ENCODE data around the gene CAMTA1. TPM values are rescaled to one million over a fixed set of nuclear protein-coding genes. Genes with fewer than 3 reads are reported as not detected.

The CAMTA1 gene
- polyA plus RNA-seq, 1 donor (not counting 4 experiments of a cell fraction or from before 2014, with no cell fraction given) = 51.4 TPM

DNA sequence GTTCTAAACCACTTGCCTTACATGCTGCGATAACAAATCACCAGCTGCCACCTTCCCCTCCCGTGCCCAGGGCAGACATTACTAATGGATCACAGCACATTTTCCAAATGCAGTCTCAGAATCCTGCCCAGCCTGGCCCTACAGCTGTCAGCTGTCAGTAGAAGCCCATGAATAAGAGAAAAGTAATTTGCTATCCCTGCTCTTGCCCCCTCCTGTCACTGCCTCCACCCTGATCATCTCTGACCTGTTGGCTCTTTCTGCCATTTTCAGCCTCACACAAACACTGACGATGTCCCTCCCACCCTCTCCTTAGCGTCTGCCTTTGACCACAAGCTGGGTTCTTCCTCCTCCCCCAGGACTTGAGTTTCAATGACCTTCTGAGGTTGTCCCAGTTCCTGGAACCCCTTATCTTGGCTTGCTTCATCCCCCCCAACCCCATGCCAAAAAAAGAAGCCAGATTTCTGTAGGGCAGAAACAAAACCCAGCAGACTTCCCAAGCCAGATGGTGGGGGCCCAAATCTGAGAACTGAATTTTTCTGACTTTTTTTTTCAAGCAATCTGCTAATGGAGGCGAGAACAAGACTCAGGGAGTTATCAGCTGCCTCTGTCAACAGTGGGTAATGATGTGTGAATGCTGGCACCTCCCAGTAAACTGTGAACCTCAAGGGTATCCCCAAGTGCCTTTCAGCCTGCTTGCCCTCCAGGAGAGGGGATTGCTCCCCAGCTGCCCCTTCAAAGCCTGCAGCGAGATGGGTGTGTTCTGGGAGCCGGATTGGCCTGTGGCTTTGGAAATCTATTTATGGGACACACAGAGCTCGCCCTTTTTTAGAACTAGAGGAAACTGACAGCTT, 769.4 kb downstream of the CAMTA1 start:
- Histone ChIP-seq H3K79me2 (ENCODE audit: control insufficient read depth, insufficient read depth, low read length) (no peaks in the 10 kb centered on the region), H3K4me1 (ENCODE audit: control insufficient read depth, extremely low read depth, insufficient read depth, low read length) (peaks cover 29% of the 10 kb centered on the region), H2AFZ (ENCODE audit: control insufficient read depth, low read length) (no peak overlapping the region), H3K9me3 (ENCODE audit: control insufficient read depth, low read depth, low read length) (no peaks in the 10 kb centered on the region), H4K20me1 (ENCODE audit: control insufficient read depth, extremely low read depth, insufficient read depth, low read length) (no peaks in the 10 kb centered on the region), H3K9ac (ENCODE audit: control insufficient read depth, extremely low read depth, insufficient read depth, low read length) (no peak overlapping the region), H3K27me3 (ENCODE audit: control insufficient read depth, extremely low read depth, insufficient read depth, low read length) (peaks cover 5% of the 10 kb centered on the region), H3K4me2 (ENCODE audit: control insufficient read depth, extremely low read depth, insufficient read depth, low read depth, low read length) (no peak overlapping the region), H3K9me1 (ENCODE audit: control insufficient read depth, extremely low read depth, insufficient read depth, low read length) (no peaks in the 10 kb centered on the region), H3K4me3 (ENCODE audit: control insufficient read depth in 2 of 3, extremely low read depth in 1 of 3, insufficient read depth in 2 of 3, low read depth in 1 of 3, low read length in 3 of 3) (no peak overlapping the region), H3K27ac (ENCODE audit: control insufficient read depth, insufficient read depth, low read length) (no peak overlapping the region), H3K36me3 (ENCODE audit: control insufficient read depth in 2 of 2, extremely low read depth in 1 of 2, insufficient read depth in 2 of 2, low read length in 2 of 2) (no peaks in the 10 kb centered on the region)
- no peak for TF ChIP-seq EZH2 (IDR thresholded peaks at IDR 0.05; ENCODE audit: low read length)
- TF ChIP-seq, protein P1, sequence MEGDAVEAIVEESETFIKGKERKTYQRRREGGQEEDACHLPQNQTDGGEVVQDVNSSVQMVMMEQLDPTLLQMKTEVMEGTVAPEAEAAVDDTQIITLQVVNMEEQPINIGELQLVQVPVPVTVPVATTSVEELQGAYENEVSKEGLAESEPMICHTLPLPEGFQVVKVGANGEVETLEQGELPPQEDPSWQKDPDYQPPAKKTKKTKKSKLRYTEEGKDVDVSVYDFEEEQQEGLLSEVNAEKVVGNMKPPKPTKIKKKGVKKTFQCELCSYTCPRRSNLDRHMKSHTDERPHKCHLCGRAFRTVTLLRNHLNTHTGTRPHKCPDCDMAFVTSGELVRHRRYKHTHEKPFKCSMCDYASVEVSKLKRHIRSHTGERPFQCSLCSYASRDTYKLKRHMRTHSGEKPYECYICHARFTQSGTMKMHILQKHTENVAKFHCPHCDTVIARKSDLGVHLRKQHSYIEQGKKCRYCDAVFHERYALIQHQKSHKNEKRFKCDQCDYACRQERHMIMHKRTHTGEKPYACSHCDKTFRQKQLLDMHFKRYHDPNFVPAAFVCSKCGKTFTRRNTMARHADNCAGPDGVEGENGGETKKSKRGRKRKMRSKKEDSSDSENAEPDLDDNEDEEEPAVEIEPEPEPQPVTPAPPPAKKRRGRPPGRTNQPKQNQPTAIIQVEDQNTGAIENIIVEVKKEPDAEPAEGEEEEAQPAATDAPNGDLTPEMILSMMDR (optimal IDR thresholded peaks at IDR 0.05 in 1 of 3, IDR thresholded peaks at IDR 0.05 in 1 of 3, conservative IDR thresholded peaks at IDR 0.05 in 1 of 3; ENCODE audit: extremely low read depth in 1 of 3, insufficient read depth in 2 of 3, low read length in 3 of 3) = no peak
- DNase-seq (ENCODE audit: low read depth, low spot score) (no peak), FAIRE-seq (peak; percentile 17)
- dilution Hi-C loops (cut with MboI; ENCODE audit: extremely low pct_ligation_motif_present, low sequenced_read_pairs) = no loop called here

DNA sequence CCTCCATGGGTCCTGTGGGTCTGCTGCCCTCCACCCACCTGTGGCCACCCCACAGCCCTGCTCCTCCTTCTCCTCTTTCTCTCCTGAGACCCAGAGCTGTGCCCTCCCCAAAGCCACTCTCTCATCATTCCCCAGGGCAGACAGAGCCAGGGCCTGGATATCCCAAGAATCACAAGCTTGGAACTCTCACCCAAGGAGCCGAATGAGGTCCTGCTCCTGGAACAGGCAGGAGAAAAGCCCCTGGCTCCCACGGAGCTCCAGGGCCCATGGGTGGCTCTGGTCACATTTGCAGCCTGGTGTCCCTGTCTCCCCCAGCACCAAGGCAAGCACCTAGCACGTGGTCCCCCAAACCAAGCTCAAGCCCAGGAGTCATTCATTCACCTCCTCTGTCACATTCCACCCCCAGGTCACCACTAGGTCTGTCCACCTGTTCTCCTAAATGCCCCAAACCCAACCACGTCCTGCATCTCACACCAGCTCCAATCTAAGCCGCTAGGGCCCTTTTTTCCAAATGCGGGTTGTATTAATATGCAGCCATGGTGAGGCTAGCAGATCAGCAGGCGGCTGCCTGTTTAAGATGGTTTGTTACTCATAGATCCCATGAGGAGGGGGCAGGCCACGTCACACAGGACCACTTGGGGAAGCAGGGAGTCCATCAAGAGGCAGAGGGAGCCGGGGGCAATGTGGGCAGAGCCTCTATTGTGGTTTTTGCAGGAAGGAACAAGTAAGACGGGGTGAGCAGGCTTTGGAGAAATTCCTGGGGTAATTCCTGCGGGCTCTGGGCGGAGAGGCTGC, 770.3 kb downstream of the CAMTA1 start:
- H2AFZ ChIP-seq (ENCODE audit: control insufficient read depth, low read length) = no peak overlapping the region
- no peaks in the 10 kb centered on the region for H4K20me1 ChIP-seq (ENCODE audit: control insufficient read depth, extremely low read depth, insufficient read depth, low read length)
- H3K9me1 ChIP-seq (ENCODE audit: control insufficient read depth, extremely low read depth, insufficient read depth, low read length) = no peaks in the 10 kb centered on the region
- H3K9ac ChIP-seq (ENCODE audit: control insufficient read depth, extremely low read depth, insufficient read depth, low read length) = no peak overlapping the region
- H3K9me3 ChIP-seq (ENCODE audit: control insufficient read depth, low read depth, low read length) = no peaks in the 10 kb centered on the region
- TF ChIP-seq, protein P1 (optimal IDR thresholded peaks at IDR 0.05 in 1 of 3, IDR thresholded peaks at IDR 0.05 in 1 of 3, conservative IDR thresholded peaks at IDR 0.05 in 1 of 3; ENCODE audit: extremely low read depth in 1 of 3, insufficient read depth in 2 of 3, low read length in 3 of 3) = no peak
- no peak for TF ChIP-seq EZH2 (IDR thresholded peaks at IDR 0.05; ENCODE audit: low read length)
- peak overlapping the region; percentile 37 for H3K4me2 ChIP-seq (ENCODE audit: control insufficient read depth, extremely low read depth, insufficient read depth, low read depth, low read length)
- peak; percentile 54 for DNase-seq (ENCODE audit: low read depth, low spot score)
- H3K27ac ChIP-seq (ENCODE audit: control insufficient read depth, insufficient read depth, low read length) = peak overlapping the region; percentile 14
- H3K79me2 ChIP-seq (ENCODE audit: control insufficient read depth, insufficient read depth, low read length) = no peaks in the 10 kb centered on the region
- FAIRE-seq = peak; percentile 68
- H3K27me3 ChIP-seq (ENCODE audit: control insufficient read depth, extremely low read depth, insufficient read depth, low read length) = peaks cover 9% of the 10 kb centered on the region
- dilution Hi-C loops (cut with MboI; ENCODE audit: extremely low pct_ligation_motif_present, low sequenced_read_pairs) = no loop called here
- H3K4me3 ChIP-seq (ENCODE audit: control insufficient read depth in 2 of 3, extremely low read depth in 1 of 3, insufficient read depth in 2 of 3, low read depth in 1 of 3, low read length in 3 of 3) = no peak overlapping the region
- H3K36me3 ChIP-seq (ENCODE audit: control insufficient read depth in 2 of 2, extremely low read depth in 1 of 2, insufficient read depth in 2 of 2, low read length in 2 of 2) = no peaks in the 10 kb centered on the region
- peaks cover 19% of the 10 kb centered on the region for H3K4me1 ChIP-seq (ENCODE audit: control insufficient read depth, extremely low read depth, insufficient read depth, low read length)

Measured in keratinocyte (primary cell).